Measurements from ENCODE around the gene PET100. TPM values are rescaled to one million over a fixed set of nuclear protein-coding genes. Genes with fewer than 3 reads are reported as not detected.
"Not testable (repeated sequence)": the region's sequence is repeated elsewhere in the genome, so short reads cannot be mapped to it uniquely, and the experiment has no call there.

Gene PET100
- total RNA-seq, 1 donor from 2014 or later: 121 TPM

GRCh38 chr19:7633698-7634097, 4.1 kb downstream of the PET100 start, which contains the start of gene PCP2:
PCP2 (minus strand) TSS chr19:7633719; CDS start chr19:7633457, 262 bp downstream.
- DNase-seq (ENCODE audit: low spot score): no peak

GRCh38 chr19:7635670-7636069, 6.1 kb downstream of the PET100 start:
- no peak for DNase-seq (ENCODE audit: low spot score)

- DNase-seq (ENCODE audit: low spot score): no peak
These were observed 6.7 kb downstream of the PET100 start for GRCh38 chr19:7636317-7636690.

GRCh38 chr19:7636691-7637373, 7.2 kb downstream of the PET100 start, which contains the start of gene STXBP2:
STXBP2 (plus strand) TSS chr19:7637110; CDS start chr19:7637150, 40 bp downstream.
- peak; percentile 87 for DNase-seq (ENCODE audit: low spot score)

GRCh38 chr19:7637374-7638256, 8.0 kb downstream of the PET100 start:
- DNase-seq (ENCODE audit: low spot score): peak; percentile 42

- DNase-seq (ENCODE audit: low spot score): no peak
These were observed 9.3 kb downstream of the PET100 start for GRCh38 chr19:7638802-7639465.

- no peak for DNase-seq (ENCODE audit: low spot score)
These were observed 10.3 kb downstream of the PET100 start for GRCh38 chr19:7639863-7640348.

GRCh38 chr19:7640803-7641202, 11.2 kb downstream of the PET100 start:
- DNase-seq (ENCODE audit: low spot score): no peak

GRCh38 chr19:7641290-7642276, 12.0 kb downstream of the PET100 start:
- DNase-seq (ENCODE audit: low spot score): no peak

- no peak for DNase-seq (ENCODE audit: low spot score)
These were observed 12.9 kb downstream of the PET100 start for GRCh38 chr19:7642295-7643030.

- no peak for DNase-seq (ENCODE audit: low spot score)
These were observed 13.4 kb downstream of the PET100 start for GRCh38 chr19:7643031-7643415.

GRCh38 chr19:7643629-7644549, 14.3 kb downstream of the PET100 start:
- not testable (repeated sequence) for DNase-seq (ENCODE audit: low spot score)

- no peak for DNase-seq (ENCODE audit: low spot score)
These were observed 14.9 kb downstream of the PET100 start for GRCh38 chr19:7644550-7644877.

- no peak for DNase-seq (ENCODE audit: low spot score)
These were observed 15.6 kb downstream of the PET100 start for GRCh38 chr19:7645163-7645562.

GRCh38 chr19:7645656-7646425, 16.2 kb downstream of the PET100 start:
- no peak for DNase-seq (ENCODE audit: low spot score)

GRCh38 chr19:7646426-7646700, 16.8 kb downstream of the PET100 start:
- DNase-seq (ENCODE audit: low spot score): no peak

- no peak for DNase-seq (ENCODE audit: low spot score)
These were observed 17.6 kb downstream of the PET100 start for GRCh38 chr19:7647156-7647555.

GRCh38 chr19:7648265-7649014, 18.8 kb downstream of the PET100 start:
- no peak for DNase-seq (ENCODE audit: low spot score)

All from mucosa of gallbladder (tissue), 1 donor.